Hepatocyte (in vitro differentiated cells): ENCODE results near the gene TSPAN12. TPM values are rescaled to one million over a fixed set of nuclear protein-coding genes. Genes with fewer than 3 reads are reported as not detected.

Experiments
- DNase-seq: peaks from one replicate; pipeline ENCODE4 v3.0.0-alpha.2; 2016; ENCODE audit warnings: low spot score
- H2AFZ ChIP-seq: fragments of 200-600 bp; sonication (generic); 2 replicates; pipeline ENCODE4 v1.6.0; 2016; ENCODE audit warnings: antibody characterized with exemption, mild to moderate bottlenecking
- H3K27ac ChIP-seq: fragments of 200-600 bp; sonication (generic); 2 replicates; pipeline ENCODE4 v1.5.1; 2016; ENCODE audit warnings: mild to moderate bottlenecking
- H3K27me3 ChIP-seq: fragments of 200-600 bp; sonication (generic); 2 replicates; pipeline ENCODE4 v1.6.1; 2016
- H3K36me3 ChIP-seq: fragments of 200-600 bp; sonication (generic); replicated peaks from 2 replicates; pipeline ENCODE4 v1.5.1; 2016; ENCODE audit warnings: low read depth; ENCODE audit not compliant: insufficient read depth
- H3K4me1 ChIP-seq: fragments of 200-600 bp; sonication (generic); 2 replicates; pipeline ENCODE4 v1.5.1; 2016; ENCODE audit warnings: mild to moderate bottlenecking, moderate library complexity; ENCODE audit not compliant: insufficient read depth
- H3K4me2 ChIP-seq: fragments of 200-600 bp; sonication (generic); 2 replicates; pipeline ENCODE4 v1.6.0; 2016
- H3K4me3 ChIP-seq: fragments of 200-600 bp; sonication (generic); 2 replicates; pipeline ENCODE4 v1.5.1; 2016; ENCODE audit warnings: mild to moderate bottlenecking
- H3K79me2 ChIP-seq: fragments of 200-600 bp; sonication (generic); 2 replicates; pipeline ENCODE4 v1.6.0; 2017; ENCODE audit warnings: mild to moderate bottlenecking
- H3K9me2 ChIP-seq: fragments of 200-600 bp; sonication (generic); replicated peaks from 2 replicates; pipeline ENCODE4 v1.6.0; 2017; ENCODE audit warnings: mild to moderate bottlenecking; ENCODE audit not compliant: insufficient read depth
- H3K9me3 ChIP-seq: fragments of 200-600 bp; sonication (generic); 2 replicates; pipeline ENCODE4 v1.5.1; 2016; ENCODE audit warnings: low read depth, mild to moderate bottlenecking
- H4K20me1 ChIP-seq: fragments of 200-600 bp; sonication (generic); 2 replicates; pipeline ENCODE4 v1.6.0; 2016; ENCODE audit warnings: mild to moderate bottlenecking; ENCODE audit not compliant: insufficient read depth, poor library complexity, severe bottlenecking
- EZH2 ChIP-seq: fragments of 200-600 bp; sonication (generic); IDR thresholded peaks from 2 replicates; pipeline ENCODE4 v1.6.1; 2016; ENCODE audit warnings: antibody characterized with exemption, mild to moderate bottlenecking, borderline replicate concordance
- EZH2phosphoT487 ChIP-seq: fragments of 200-600 bp; sonication (generic); IDR thresholded peaks from one replicate; pipeline ENCODE4 v1.6.1; 2018; ENCODE audit warnings: antibody characterized with exemption, mild to moderate bottlenecking, low read depth, moderate library complexity; ENCODE audit not compliant: unreplicated experiment, severe bottlenecking
- WGBS: methylation state at CpG from one replicate; pipeline ENCODE4 v1.1.6; 2016; ENCODE audit warnings: low lambda C conversion rate; ENCODE audit errors: missing lambda C conversion rate; 5-methylcytosine and 5-hydroxymethylcytosine counted together
- polyA plus RNA-seq: library from polyadenylated mRNA; unstranded; fragments of >200 nt; fragmentation: Nextera tagmentation; extraction: Ambion mirVana; gene quantifications from 2 replicates; pipeline ENCODE4 v1.2.1, GENCODE V29; 2016
- total RNA-seq: library from RNA; depleted of rRNA; stranded (reverse); fragments of >200 nt; gene quantifications from 2 replicates; pipeline ENCODE4 v1.2.3, GENCODE V29; 2014
- TF ChIP-seq, protein P1 (sequence below): fragments of 200-600 bp; sonication (generic); IDR thresholded peaks from 2 replicates; pipeline ENCODE4 v1.5.1; 2016; ENCODE audit warnings: antibody characterized with exemption, mild to moderate bottlenecking; ENCODE audit not compliant: poor library complexity

The TSPAN12 gene
- total and polyA plus RNA-seq, 2 experiments from 2014 or later: 16.8 to 26.0 TPM

DNA sequence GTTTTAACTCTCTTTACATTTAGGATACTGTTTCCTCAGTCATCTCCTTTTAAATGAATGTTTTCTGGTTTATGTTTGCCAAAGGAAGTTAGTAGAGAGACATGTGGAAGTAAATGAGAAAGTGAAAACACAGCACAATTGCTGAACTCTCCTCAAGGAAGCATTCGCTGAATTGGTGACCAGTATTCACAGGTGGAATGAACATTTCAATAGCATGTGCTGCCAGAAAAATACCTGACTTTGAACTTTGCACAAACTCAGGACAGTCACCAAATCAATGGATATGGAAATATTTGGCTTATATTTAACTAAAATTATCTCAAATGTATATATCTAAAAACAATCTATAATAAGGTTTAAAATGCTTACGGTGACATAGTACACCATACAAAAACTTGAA is 28.5 kb downstream of the TSPAN12 start:
- Histone ChIP-seq H3K9me2 (no peaks in the 10 kb centered on the region), H3K4me1 (peaks cover 10% of the 10 kb centered on the region), H2AFZ (no peak overlapping the region), H3K4me2 (no peak overlapping the region), H3K27ac (no peak overlapping the region), H3K36me3 (no peaks in the 10 kb centered on the region), H3K4me3 (no peak overlapping the region), H3K79me2 (no peaks in the 10 kb centered on the region), H3K9me3 (no peaks in the 10 kb centered on the region), H3K27me3 (no peaks in the 10 kb centered on the region), H4K20me1 (no peaks in the 10 kb centered on the region)
- TF ChIP-seq EZH2phosphoT487 (no peak), EZH2 (no peak)
- TF ChIP-seq, protein P1, sequence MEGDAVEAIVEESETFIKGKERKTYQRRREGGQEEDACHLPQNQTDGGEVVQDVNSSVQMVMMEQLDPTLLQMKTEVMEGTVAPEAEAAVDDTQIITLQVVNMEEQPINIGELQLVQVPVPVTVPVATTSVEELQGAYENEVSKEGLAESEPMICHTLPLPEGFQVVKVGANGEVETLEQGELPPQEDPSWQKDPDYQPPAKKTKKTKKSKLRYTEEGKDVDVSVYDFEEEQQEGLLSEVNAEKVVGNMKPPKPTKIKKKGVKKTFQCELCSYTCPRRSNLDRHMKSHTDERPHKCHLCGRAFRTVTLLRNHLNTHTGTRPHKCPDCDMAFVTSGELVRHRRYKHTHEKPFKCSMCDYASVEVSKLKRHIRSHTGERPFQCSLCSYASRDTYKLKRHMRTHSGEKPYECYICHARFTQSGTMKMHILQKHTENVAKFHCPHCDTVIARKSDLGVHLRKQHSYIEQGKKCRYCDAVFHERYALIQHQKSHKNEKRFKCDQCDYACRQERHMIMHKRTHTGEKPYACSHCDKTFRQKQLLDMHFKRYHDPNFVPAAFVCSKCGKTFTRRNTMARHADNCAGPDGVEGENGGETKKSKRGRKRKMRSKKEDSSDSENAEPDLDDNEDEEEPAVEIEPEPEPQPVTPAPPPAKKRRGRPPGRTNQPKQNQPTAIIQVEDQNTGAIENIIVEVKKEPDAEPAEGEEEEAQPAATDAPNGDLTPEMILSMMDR: no peak
- 83% methylated on average over 2 of the region's 2 CpGs for WGBS
- no peak for DNase-seq

DNA sequence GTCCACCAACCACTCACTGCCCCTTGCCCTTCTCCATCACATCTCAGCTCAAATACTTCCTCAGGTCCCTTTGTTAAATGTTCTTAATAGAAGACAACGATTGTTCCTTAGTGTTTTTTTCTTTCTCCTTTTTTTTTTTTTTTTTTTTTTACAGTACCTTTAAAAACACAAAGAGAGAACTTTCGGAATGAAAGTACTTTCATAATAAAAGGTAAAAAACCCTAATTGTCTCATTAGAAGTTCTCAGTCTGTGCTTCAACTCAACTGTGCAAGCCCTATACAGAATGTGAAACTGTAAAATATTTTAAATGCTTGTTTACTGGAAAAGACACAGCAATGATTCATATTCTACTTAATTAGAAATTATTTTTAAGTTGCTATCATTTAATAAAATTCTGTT is 29.4 kb downstream of the TSPAN12 start:
- no peak overlapping the region for H3K27ac ChIP-seq
- H3K79me2 ChIP-seq: no peaks in the 10 kb centered on the region
- TF ChIP-seq EZH2phosphoT487 (no peak), EZH2 (no peak)
- TF ChIP-seq, protein P1: no peak
- H3K27me3 ChIP-seq: no peaks in the 10 kb centered on the region
- H3K36me3 ChIP-seq: no peaks in the 10 kb centered on the region
- no peaks in the 10 kb centered on the region for H4K20me1 ChIP-seq
- no peak overlapping the region for H3K4me2 ChIP-seq
- H3K9me3 ChIP-seq: no peaks in the 10 kb centered on the region
- H2AFZ ChIP-seq: no peak overlapping the region
- no peak for DNase-seq
- 86% methylated on average over 2 of the region's 2 CpGs for WGBS
- no peaks in the 10 kb centered on the region for H3K9me2 ChIP-seq
- no peak overlapping the region for H3K4me3 ChIP-seq
- H3K4me1 ChIP-seq: peaks cover 10% of the 10 kb centered on the region

DNA sequence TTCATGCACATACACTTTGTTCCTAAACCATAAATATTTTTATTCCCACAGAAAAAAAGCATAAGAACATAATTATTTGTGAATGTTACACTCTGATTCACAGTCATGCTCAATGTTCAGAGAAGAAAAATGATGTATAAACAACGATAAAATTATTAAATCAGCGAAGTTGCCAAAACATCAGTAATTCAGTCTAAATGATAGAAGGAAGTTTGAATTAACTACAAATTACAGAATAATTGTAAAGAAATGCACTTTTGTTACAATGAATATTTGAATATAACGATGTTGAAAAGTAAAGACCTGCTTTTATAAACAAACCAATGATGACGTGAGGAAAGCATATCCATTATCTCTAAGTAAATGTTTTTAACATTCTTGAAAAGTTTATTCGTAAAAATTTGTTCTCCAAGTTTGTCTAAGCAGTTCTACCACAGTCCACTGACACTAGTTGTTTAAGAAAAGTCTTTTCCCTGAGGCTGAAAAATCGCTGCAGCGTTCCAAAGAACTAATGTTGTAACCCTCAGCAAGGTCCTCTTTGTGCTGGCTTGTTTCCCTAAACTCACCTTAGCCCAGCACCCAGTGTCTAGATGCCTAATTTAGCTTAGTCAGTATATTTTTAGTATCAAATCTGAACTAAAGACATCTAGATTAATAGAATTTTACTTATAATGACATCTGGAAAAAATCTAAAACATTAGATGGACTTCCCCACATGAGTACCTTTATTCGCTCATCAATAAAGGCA is 30.4 kb downstream of the TSPAN12 start:
- no peak overlapping the region for H2AFZ ChIP-seq
- TF ChIP-seq EZH2: no peak
- TF ChIP-seq EZH2phosphoT487: no peak
- TF ChIP-seq, protein P1: no peak
- no peak for DNase-seq
- no peaks in the 10 kb centered on the region for H3K79me2 ChIP-seq
- H3K27ac ChIP-seq: no peak overlapping the region
- peaks cover 10% of the 10 kb centered on the region for H3K4me1 ChIP-seq
- H3K4me2 ChIP-seq: peak overlapping the region; percentile 19
- no peaks in the 10 kb centered on the region for H4K20me1 ChIP-seq
- no peaks in the 10 kb centered on the region for H3K27me3 ChIP-seq
- no peaks in the 10 kb centered on the region for H3K9me2 ChIP-seq
- no peaks in the 10 kb centered on the region for H3K36me3 ChIP-seq
- no peaks in the 10 kb centered on the region for H3K9me3 ChIP-seq
- 66% methylated on average over 8 of the region's 8 CpGs for WGBS
- no peak overlapping the region for H3K4me3 ChIP-seq
